ENCODE measurements around the gene MYOD1. TPM values are rescaled to one million over a fixed set of nuclear protein-coding genes. Genes with fewer than 3 reads are reported as not detected.

MYOD1 gene
- total RNA-seq, 1 experiment from 2014 or later = not detected

DNA sequence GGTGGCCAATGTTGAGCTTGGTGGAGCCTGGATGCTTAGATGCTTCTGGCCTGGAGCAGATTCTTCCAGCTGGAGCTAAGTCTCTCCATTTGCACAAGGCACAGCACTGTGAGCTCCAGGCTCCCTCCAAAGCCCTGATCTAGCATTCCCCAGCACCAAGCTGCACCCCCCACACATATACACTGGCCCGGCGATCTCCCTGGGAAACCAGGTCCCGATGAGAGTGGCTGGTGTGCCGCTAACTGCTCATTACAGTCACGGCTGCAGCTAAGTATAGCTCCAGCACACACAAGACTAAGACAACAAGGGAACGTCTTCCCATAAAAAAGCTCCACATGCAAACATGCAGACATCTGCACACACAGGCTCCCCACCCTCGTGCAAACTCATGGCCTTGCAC lies 32.8 kb downstream of the MYOD1 start:
- Histone ChIP-seq H3K4me3 (ENCODE audit: low read length) (no peak overlapping the region), H3K9ac (ENCODE audit: low read length) (no peak overlapping the region), H3K9me2 (replicated peaks; ENCODE audit: low read length) (no peaks in the 10 kb centered on the region), H2AFZ (ENCODE audit: low read length) (no peak overlapping the region), H3K9me3 (ENCODE audit: low read length) (no peaks in the 10 kb centered on the region), H3K79me2 (ENCODE audit: low read length) (no peaks in the 10 kb centered on the region), H3K4me1 (ENCODE audit: insufficient read depth, low read length) (no peaks in the 10 kb centered on the region), H3K4me2 (ENCODE audit: low read length) (no peak overlapping the region), H3K27ac (ENCODE audit: low read length) (no peak overlapping the region), H4K20me1 (ENCODE audit: low read length) (no peaks in the 10 kb centered on the region), H3K27me3 (ENCODE audit: low read length) (peaks cover 22% of the 10 kb centered on the region), H3F3A (ENCODE audit: low read length, unreplicated experiment) (no peaks in the 10 kb centered on the region), H3K36me3 (ENCODE audit: low read depth, low read length) (no peaks in the 10 kb centered on the region)
- intact Hi-C loops (cut with micrococcal nuclease) = no loop called here
- ATAC-seq = no peak
- ChIA-PET POLR2A (ENCODE audit: unreplicated experiment) (no interaction called here), CTCF (no interaction called here)
- DNase-seq = no peak
- BruUV-seq (replicated peaks) = no TSS peak
- TF ChIP-seq EZH2 (IDR thresholded peaks at IDR 0.05; ENCODE audit: low read length, unreplicated experiment) (no peak), EZH2phosphoT487 (IDR thresholded peaks at IDR 0.05; ENCODE audit: borderline replicate concordance, low read length) (no peak)
- TF ChIP-seq, protein P1, sequence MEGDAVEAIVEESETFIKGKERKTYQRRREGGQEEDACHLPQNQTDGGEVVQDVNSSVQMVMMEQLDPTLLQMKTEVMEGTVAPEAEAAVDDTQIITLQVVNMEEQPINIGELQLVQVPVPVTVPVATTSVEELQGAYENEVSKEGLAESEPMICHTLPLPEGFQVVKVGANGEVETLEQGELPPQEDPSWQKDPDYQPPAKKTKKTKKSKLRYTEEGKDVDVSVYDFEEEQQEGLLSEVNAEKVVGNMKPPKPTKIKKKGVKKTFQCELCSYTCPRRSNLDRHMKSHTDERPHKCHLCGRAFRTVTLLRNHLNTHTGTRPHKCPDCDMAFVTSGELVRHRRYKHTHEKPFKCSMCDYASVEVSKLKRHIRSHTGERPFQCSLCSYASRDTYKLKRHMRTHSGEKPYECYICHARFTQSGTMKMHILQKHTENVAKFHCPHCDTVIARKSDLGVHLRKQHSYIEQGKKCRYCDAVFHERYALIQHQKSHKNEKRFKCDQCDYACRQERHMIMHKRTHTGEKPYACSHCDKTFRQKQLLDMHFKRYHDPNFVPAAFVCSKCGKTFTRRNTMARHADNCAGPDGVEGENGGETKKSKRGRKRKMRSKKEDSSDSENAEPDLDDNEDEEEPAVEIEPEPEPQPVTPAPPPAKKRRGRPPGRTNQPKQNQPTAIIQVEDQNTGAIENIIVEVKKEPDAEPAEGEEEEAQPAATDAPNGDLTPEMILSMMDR (conservative IDR thresholded peaks at IDR 0.05; ENCODE audit: low read depth, low read length) = no peak

DNA sequence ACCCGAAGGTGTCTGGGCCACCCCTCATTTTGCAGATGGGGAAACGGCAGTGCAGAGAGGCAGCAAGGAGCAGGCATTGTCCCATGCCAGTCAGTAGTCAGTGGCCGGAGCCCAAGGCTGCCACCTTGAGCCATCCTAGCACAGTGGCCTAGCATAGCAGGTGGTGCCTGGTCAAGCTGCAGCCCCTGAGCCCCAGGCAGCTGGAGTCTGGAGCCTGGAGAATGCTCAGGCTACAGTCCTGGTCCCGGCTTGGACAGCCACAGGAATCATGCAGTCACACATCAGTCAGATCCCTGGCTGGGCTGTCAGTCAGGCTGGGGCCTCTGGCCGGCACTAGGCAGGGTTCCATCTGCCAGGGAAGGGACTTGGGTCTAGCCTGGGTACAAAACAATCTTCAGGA lies 33.8 kb downstream of the MYOD1 start:
- intact Hi-C loops (cut with micrococcal nuclease) = no loop called here
- no peak overlapping the region for H3K4me3 ChIP-seq (ENCODE audit: low read length)
- no peak for TF ChIP-seq EZH2 (IDR thresholded peaks at IDR 0.05; ENCODE audit: low read length, unreplicated experiment)
- TF ChIP-seq, protein P1 (conservative IDR thresholded peaks at IDR 0.05; ENCODE audit: low read depth, low read length) = no peak
- no peak for TF ChIP-seq EZH2phosphoT487 (IDR thresholded peaks at IDR 0.05; ENCODE audit: borderline replicate concordance, low read length)
- ATAC-seq (no peak), DNase-seq (no peak)
- no TSS peak for BruUV-seq (replicated peaks)
- H3K4me1 ChIP-seq (ENCODE audit: insufficient read depth, low read length) = no peaks in the 10 kb centered on the region
- H4K20me1 ChIP-seq (ENCODE audit: low read length) = no peaks in the 10 kb centered on the region
- POLR2A ChIA-PET (ENCODE audit: unreplicated experiment) = no interaction called here
- no peaks in the 10 kb centered on the region for H3F3A ChIP-seq (ENCODE audit: low read length, unreplicated experiment)
- H3K79me2 ChIP-seq (ENCODE audit: low read length) = no peaks in the 10 kb centered on the region
- no peaks in the 10 kb centered on the region for H3K9me2 ChIP-seq (replicated peaks; ENCODE audit: low read length)
- H3K27me3 ChIP-seq (ENCODE audit: low read length) = peaks cover 22% of the 10 kb centered on the region
- H3K4me2 ChIP-seq (ENCODE audit: low read length) = no peak overlapping the region
- no peaks in the 10 kb centered on the region for H3K9me3 ChIP-seq (ENCODE audit: low read length)
- H3K36me3 ChIP-seq (ENCODE audit: low read depth, low read length) = no peaks in the 10 kb centered on the region
- H2AFZ ChIP-seq (ENCODE audit: low read length) = no peak overlapping the region
- CTCF ChIA-PET = no interaction called here
- H3K27ac ChIP-seq (ENCODE audit: low read length) = no peak overlapping the region
- no peak overlapping the region for H3K9ac ChIP-seq (ENCODE audit: low read length)

DNA sequence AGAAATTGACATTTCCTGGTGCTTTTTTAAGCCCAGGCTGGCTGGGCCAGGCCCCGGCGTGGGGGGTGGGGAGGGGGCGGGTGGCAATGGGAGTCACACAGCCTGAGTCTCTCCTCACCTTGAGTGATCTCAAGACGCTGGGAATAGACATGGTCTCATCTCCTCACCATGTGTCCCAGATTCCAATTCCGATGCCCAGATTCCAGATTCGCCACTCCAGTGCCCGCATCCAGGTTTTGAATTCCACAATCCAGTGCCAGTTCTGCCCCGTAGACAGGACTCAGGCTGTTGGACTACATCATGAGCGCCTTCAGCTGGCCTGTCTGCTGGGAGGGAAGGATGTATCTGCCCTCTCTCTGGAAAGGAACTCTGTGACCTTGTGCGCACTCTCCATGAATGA lies 34.3 kb downstream of the MYOD1 start:
- no peaks in the 10 kb centered on the region for H3K36me3 ChIP-seq (ENCODE audit: low read depth, low read length)
- H3K4me2 ChIP-seq (ENCODE audit: low read length) = no peak overlapping the region
- no peaks in the 10 kb centered on the region for H3K4me1 ChIP-seq (ENCODE audit: insufficient read depth, low read length)
- no peak overlapping the region for H2AFZ ChIP-seq (ENCODE audit: low read length)
- H3K27me3 ChIP-seq (ENCODE audit: low read length) = peaks cover 22% of the 10 kb centered on the region
- no TSS peak for BruUV-seq (replicated peaks)
- no peaks in the 10 kb centered on the region for H3F3A ChIP-seq (ENCODE audit: low read length, unreplicated experiment)
- H3K79me2 ChIP-seq (ENCODE audit: low read length) = no peaks in the 10 kb centered on the region
- H4K20me1 ChIP-seq (ENCODE audit: low read length) = no peaks in the 10 kb centered on the region
- no peak for ATAC-seq
- DNase-seq = no peak
- H3K4me3 ChIP-seq (ENCODE audit: low read length) = no peak overlapping the region
- no peaks in the 10 kb centered on the region for H3K9me2 ChIP-seq (replicated peaks; ENCODE audit: low read length)
- POLR2A ChIA-PET (ENCODE audit: unreplicated experiment) = no interaction called here
- H3K9ac ChIP-seq (ENCODE audit: low read length) = no peak overlapping the region
- no peaks in the 10 kb centered on the region for H3K9me3 ChIP-seq (ENCODE audit: low read length)
- TF ChIP-seq, protein P1 (conservative IDR thresholded peaks at IDR 0.05; ENCODE audit: low read depth, low read length) = no peak
- TF ChIP-seq EZH2 (IDR thresholded peaks at IDR 0.05; ENCODE audit: low read length, unreplicated experiment) (no peak), EZH2phosphoT487 (IDR thresholded peaks at IDR 0.05; ENCODE audit: borderline replicate concordance, low read length) (no peak)
- H3K27ac ChIP-seq (ENCODE audit: low read length) = no peak overlapping the region
- intact Hi-C loops (cut with micrococcal nuclease) = no loop called here
- CTCF ChIA-PET = no interaction called here

Measured in PC-3 (cell line).